Gastrocnemius medialis (tissue), 4 donors: ENCODE results near the gene BACE1.

Source experiments
- POLR2A ChIP-seq, 2 donors: fragments of 450-650 bp; IDR thresholded peaks; one replicate each; pipeline ENCODE4 v1.6.1; 2017; ENCODE audit warnings: antibody characterized with exemption in 2 of 2, mild to moderate bottlenecking in 2 of 2, moderate library complexity in 2 of 2
- TF ChIP-seq, protein P1 (sequence below), 5 experiments: fragments of 450-650 bp in 3 of 5; fragments of 200-600 bp in 2 of 5; sonication (generic) in 2 of 5; IDR thresholded peaks in 4 of 5; conservative IDR thresholded peaks in 1 of 5; 1 replicate in 4 of 5; 2 replicates in 1 of 5; pipeline ENCODE4 v1.5.1; 2016 to 2019; ENCODE audit warnings: antibody characterized with exemption in 5 of 5, mild to moderate bottlenecking in 3 of 5, moderate library complexity in 3 of 5

DNA sequence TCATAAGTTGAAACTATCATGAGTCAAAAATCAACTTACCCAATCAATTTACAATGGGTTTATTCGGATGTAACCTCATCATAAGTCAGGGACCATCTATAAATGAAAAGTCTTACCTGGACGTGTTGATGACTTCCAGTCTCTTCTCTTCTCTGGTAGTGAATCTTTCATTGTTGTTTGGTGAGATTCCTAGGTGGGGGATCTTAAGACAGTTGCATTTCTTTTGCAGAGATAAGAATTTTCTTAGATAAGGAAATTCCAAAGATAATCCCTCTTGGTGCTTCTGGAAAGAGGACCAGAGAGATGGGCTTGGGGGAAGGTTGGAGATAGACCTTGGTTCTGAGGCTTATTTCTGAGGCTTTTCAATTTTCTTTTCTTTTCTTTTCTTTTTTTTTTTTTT is 46.2 kb downstream of the BACE1 start:
- TF ChIP-seq, protein P1, sequence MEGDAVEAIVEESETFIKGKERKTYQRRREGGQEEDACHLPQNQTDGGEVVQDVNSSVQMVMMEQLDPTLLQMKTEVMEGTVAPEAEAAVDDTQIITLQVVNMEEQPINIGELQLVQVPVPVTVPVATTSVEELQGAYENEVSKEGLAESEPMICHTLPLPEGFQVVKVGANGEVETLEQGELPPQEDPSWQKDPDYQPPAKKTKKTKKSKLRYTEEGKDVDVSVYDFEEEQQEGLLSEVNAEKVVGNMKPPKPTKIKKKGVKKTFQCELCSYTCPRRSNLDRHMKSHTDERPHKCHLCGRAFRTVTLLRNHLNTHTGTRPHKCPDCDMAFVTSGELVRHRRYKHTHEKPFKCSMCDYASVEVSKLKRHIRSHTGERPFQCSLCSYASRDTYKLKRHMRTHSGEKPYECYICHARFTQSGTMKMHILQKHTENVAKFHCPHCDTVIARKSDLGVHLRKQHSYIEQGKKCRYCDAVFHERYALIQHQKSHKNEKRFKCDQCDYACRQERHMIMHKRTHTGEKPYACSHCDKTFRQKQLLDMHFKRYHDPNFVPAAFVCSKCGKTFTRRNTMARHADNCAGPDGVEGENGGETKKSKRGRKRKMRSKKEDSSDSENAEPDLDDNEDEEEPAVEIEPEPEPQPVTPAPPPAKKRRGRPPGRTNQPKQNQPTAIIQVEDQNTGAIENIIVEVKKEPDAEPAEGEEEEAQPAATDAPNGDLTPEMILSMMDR (IDR thresholded peaks at IDR 0.05 in 4 of 5, conservative IDR thresholded peaks at IDR 0.05 in 1 of 5) = no peak
- TF ChIP-seq POLR2A (IDR thresholded peaks at IDR 0.05) = no peak
